AG04450 (cell line): ENCODE results near the gene UPK1A. TPM values are rescaled to one million over a fixed set of nuclear protein-coding genes. Genes with fewer than 3 reads are reported as not detected.

Experiments
- CTCF ChIA-PET: fragments of 300-600, 350-600 bp; formaldehyde crosslinking; extraction: SDS; loops from one replicate; lab custom pipeline; 2022; ENCODE audit warnings: antibody characterized with exemption, inconsistent platforms; lab: Charles Lee
- POLR2A ChIA-PET: fragments of 350-600 bp; formaldehyde crosslinking; extraction: SDS; loops from one replicate; lab custom pipeline; 2021; ENCODE audit warnings: antibody characterized with exemption, inconsistent platforms; lab: Yijun Ruan, JAX
- DNase-seq: peaks from one replicate; pipeline ENCODE4 v3.0.0-alpha.2; 2011; ENCODE audit warnings: low read depth, low spot score
- H3K27ac ChIP-seq: one replicate; pipeline ENCODE4 v1.5.1; 2012; ENCODE audit warnings: low read depth, low read length, control low read depth
- H3K27me3 ChIP-seq: one replicate; pipeline ENCODE4 v1.6.0; 2012; ENCODE audit warnings: low read length; ENCODE audit not compliant: control insufficient read depth, insufficient read depth
- H3K4me3 ChIP-seq: 2 replicates; pipeline ENCODE4 v1.5.1; 2011; ENCODE audit warnings: mild to moderate bottlenecking, low read depth, low read length, control low read depth
- H3K9me3 ChIP-seq: 2 replicates; pipeline ENCODE4 v1.5.1; 2012; ENCODE audit warnings: low read length; ENCODE audit not compliant: control insufficient read depth, insufficient read depth
- polyA plus RNA-seq: library from polyadenylated mRNA; depleted of rRNA; stranded (reverse); fragments of >200 nt; gene quantifications from 2 replicates; pipeline ENCODE4 v1.2.3, GENCODE V29; 2011
- TF ChIP-seq, protein P1 (sequence below): IDR thresholded peaks from 2 replicates; pipeline ENCODE4 v1.5.1; 2011; ENCODE audit warnings: low read depth, low read length, control low read depth, inconsistent platforms

Gene UPK1A
- polyA plus RNA-seq, 1 experiment: not detected

GRCh38 chr19:35695895-35696422 lies 29.6 kb downstream of the UPK1A start:
- Histone ChIP-seq H3K27me3 (peaks cover 4% of the 10 kb centered on the region), H3K9me3 (no peaks in the 10 kb centered on the region), H3K27ac (no peak overlapping the region), H3K4me3 (no peak overlapping the region)
- CTCF ChIA-PET: interaction anchor here (0.8 to 1.5 kb wide), 2 partner anchors 12 to 123 kb away, joined by 4 to 5 read pairs; no protein-coding TSS in a partner anchor
- POLR2A ChIA-PET: no interaction called here
- no peak for DNase-seq
- TF ChIP-seq, protein P1, sequence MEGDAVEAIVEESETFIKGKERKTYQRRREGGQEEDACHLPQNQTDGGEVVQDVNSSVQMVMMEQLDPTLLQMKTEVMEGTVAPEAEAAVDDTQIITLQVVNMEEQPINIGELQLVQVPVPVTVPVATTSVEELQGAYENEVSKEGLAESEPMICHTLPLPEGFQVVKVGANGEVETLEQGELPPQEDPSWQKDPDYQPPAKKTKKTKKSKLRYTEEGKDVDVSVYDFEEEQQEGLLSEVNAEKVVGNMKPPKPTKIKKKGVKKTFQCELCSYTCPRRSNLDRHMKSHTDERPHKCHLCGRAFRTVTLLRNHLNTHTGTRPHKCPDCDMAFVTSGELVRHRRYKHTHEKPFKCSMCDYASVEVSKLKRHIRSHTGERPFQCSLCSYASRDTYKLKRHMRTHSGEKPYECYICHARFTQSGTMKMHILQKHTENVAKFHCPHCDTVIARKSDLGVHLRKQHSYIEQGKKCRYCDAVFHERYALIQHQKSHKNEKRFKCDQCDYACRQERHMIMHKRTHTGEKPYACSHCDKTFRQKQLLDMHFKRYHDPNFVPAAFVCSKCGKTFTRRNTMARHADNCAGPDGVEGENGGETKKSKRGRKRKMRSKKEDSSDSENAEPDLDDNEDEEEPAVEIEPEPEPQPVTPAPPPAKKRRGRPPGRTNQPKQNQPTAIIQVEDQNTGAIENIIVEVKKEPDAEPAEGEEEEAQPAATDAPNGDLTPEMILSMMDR: no peak

DNA sequence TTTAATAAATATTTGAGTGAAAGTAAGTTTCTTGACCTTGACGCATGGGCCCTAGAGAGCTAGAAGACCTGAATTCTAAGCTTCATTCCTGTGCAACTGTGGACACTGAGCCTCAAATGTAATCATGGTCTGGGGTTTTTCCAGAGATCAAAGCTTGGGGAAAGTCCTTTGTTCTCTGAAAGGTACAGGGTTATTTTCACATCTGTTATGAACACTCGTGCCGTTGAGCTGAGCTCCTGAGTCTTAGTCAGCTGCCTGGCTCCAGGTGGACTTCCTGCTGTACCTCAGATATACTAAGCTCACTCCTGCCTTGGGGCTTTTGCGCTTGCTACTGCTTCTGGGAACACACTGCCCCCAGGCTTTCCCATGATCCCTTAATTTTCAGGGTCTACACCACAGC lies 30.5 kb downstream of the UPK1A start:
- H3K9me3 ChIP-seq: no peaks in the 10 kb centered on the region
- CTCF ChIA-PET: interaction anchor here (0.8 to 1.5 kb wide), 2 partner anchors 11 to 122 kb away, joined by 4 to 5 read pairs; no protein-coding TSS in a partner anchor
- no peak for DNase-seq
- peaks cover 4% of the 10 kb centered on the region for H3K27me3 ChIP-seq
- H3K4me3 ChIP-seq: no peak overlapping the region
- POLR2A ChIA-PET: no interaction called here
- H3K27ac ChIP-seq: no peak overlapping the region
- TF ChIP-seq, protein P1: no peak

GRCh38 chr19:35702223-35703012 lies 36.1 kb downstream of the UPK1A start:
- DNase-seq: peak; percentile 94
- Histone ChIP-seq H3K27ac (no peak overlapping the region), H3K9me3 (peaks cover 4% of the 10 kb centered on the region; the same call in 1 of the 2 replicates), H3K4me3 (peak overlapping the region; percentile 66), H3K27me3 (no peaks in the 10 kb centered on the region)
- CTCF ChIA-PET: interaction anchor here (0.6 to 3.3 kb wide), 4 partner anchors 8 to 232 kb away, joined by 3 to 23 read pairs (median 4); no protein-coding TSS in a partner anchor
- POLR2A ChIA-PET: interaction anchor here (0.6 to 1.2 kb wide), 5 partner anchors 35 to 536 kb away, joined by 3 to 6 read pairs (median 4); partner anchors contain the start of genes COX6B1 and HAUS5
- TF ChIP-seq, protein P1: no peak

DNA sequence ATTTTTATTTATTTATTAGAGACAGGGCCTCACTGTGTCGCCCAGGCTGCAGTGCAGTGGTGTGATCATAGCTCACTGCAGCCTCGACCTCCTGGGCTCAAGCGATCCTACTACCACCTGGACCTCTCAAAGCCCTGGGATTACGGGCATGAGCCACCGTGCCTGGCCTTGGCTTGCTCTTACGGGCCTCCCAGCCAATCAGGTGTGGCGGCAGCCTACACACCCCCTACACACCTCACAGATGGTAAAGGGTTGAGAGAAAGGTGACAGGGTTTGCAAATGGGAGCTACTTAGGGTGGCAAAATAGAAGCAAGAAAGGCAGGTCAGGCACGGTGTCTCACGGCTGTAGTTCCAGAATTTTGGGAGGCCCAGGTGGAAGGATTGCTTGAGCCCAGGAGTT lies 37.0 kb downstream of the UPK1A start:
- no peak overlapping the region for H3K27ac ChIP-seq
- TF ChIP-seq, protein P1: no peak
- no peak for DNase-seq
- no peaks in the 10 kb centered on the region for H3K27me3 ChIP-seq
- ChIA-PET CTCF (interaction anchor here (0.8 to 3.3 kb wide), 2 partner anchors 9 to 11 kb away, joined by 4 to 23 read pairs; no protein-coding TSS in a partner anchor), POLR2A (no interaction called here)
- peaks cover 4% of the 10 kb centered on the region; the same call in 1 of the 2 replicates for H3K9me3 ChIP-seq
- H3K4me3 ChIP-seq: no peak overlapping the region
